Activated CD8-positive, alpha-beta memory T cell treated with anti-CD3 and anti-CD28 coated beads, Interleukin-2, amount 50 U/mL, for 1 hour (primary cell): Measurements from ENCODE around the gene HLCS.

Source experiments
- DNase-seq: peaks from one replicate; pipeline ENCODE4 v3.0.0-alpha.2; 2020; ENCODE audit errors: extremely low read depth

The HLCS gene

DNA sequence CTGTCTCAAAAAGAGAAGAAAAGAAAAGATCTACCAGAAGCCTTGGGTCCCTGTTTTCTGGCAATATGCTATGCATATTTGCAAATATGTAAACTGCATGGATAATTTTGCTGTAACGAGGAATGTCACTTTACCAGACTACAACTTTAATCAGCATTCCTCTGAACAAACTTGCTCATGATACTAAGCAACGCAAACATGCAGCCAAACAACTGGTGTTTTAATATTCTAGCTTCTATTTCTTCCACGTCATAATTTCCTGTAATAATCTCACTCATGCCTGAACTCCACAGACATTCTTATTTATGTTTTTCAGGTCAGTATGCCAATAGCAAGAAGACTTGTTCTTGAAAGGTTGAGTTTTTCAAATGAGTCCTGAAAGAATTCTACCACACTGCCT is 153.4 kb downstream of the HLCS start:
- no peak for DNase-seq

DNA sequence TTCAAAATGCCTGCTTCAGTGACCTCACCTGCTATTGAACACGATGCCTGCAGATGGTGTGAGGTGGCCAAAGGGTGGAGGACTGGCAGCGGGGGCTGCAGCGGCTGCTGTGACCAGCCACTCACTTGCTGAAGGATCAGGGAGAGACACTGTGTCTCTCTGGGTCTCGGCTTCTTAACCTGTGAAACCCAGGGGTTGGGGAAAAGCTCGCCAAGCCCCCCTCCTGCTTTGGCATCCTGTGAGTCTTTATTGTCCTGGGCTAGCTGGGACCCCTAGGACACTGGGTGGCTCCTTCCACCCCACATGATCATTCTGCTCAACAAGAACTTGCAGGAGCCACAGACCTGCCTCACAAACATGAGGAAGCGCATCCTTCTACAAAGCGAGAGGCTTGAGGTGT is 154.7 kb downstream of the HLCS start:
- DNase-seq, result no peak

DNA sequence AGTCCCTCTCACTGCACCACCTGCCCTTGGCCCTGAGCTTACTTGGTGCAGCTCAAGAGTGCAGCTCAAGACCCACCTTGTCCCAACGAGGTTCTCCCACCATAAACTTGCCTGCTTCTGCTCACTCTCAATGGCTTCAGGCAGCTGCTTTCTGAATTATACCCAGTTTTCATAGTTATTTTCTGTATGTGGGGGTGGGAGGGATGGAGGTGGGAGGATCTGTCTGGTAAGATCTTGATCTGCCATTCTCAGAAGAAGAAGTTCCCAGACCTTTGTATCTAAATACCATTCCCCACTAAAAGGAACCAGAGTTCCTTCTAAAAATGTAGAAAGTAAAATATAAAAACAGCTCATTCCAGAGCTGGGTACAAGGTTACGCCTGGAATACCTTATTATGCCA is 156.0 kb downstream of the HLCS start:
- no peak for DNase-seq

DNA sequence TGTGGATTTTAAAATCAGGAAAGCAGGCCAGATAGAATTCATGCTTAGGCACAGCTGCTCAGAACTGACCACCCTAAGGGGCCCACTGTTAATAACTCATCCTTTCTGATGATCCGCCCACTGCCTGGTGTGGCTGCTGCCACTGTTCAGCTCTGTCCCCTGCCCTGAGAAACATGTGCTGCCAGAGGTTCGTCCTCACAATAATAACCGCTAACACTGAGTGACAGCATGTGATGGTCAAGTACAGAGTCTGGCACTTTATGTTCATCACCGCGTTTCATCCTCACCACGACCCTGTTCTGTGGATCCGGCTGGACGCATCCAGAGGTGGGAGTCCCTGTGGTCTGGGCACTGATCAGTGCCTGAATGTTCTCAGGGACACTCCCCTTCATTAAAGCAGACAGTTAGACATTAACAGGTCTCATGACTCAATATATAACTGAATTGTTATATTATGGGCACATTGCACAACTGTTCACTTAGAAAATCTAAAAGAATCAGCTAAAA is 159.0 kb downstream of the HLCS start:
- no peak for DNase-seq

DNA sequence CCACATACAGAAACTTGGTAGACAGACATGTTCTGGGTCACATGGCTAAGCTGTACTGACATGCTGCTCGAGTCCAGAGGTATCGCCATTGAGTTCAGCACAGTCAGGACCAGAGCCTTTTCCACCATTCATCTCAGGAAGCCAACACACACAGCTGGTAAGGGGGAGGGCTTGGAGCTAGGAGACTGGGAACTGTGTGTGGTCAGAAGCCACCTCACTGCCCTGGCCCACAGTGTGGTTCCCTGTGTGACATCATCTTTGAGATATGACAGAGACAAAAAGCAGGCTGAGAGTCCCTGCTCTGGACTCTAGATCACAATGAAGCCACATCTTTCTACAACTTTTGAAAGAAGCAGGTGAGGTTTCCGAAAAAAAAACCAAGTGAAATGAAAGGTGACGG is 160.4 kb downstream of the HLCS start:
- DNase-seq, result no peak

DNA sequence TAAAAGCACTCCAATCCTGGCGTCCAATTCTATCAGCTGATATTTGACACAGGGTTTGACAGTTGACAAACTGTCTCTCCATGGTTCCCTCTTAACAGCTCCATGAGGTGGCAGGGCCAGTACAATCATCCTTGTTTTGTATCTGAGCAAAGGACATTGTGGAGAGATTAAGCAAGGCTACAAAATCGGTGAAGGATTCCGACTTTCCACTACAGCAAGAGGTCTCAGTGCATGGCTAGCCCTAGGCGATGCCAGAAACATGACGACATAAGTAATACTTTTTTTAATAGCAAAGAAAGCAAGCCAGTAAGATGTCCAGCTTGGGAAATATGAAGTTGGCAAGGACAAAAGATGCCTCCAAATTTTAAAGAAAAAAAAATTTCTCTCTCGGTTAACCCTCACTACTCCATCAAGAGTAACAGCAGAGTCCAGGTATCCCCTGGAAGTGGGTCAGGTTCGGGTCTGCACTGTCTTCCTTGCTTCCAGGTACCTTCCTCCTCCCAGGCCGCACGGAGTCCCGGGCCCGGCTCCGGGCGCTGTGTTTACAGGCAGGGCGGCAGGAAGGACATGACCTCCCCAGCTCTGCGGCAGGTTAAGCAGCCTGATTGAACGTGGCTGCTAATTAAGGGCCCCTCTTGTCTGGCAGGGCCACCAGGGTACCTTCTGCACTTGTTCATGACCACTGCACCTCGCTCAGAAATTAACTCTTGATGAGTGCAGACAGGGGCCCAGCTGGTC is 161.4 kb downstream of the HLCS start:
- DNase-seq, result no peak

DNA sequence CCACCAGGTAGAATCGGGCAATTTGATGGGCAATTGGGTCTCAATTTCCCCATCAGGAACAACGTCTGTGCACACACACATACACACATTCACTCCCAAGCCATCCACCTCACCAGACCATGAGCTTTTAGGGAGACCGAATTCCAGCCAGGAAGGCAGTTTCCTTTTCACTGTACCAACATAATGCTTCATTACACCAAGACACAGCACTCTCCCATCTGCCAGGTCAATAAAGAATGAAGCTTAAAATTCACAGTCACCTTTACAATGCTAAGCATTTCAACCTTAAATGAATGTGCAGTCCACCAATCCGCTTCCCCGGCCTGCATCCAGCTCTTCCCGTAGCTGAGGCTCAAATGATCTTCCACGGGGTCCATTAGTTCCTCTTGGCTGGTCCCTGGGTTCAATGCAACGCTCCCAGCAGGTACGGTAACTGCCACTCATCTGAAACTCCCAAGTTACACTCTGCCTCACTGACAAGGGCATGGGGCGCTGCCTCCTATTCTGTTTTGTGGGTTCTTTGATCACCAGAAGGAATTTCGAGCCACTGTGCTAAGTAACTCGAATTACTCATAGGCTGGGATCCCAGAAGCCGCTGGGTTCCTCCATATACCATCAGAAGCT is 162.5 kb downstream of the HLCS start:
- DNase-seq, result no peak

DNA sequence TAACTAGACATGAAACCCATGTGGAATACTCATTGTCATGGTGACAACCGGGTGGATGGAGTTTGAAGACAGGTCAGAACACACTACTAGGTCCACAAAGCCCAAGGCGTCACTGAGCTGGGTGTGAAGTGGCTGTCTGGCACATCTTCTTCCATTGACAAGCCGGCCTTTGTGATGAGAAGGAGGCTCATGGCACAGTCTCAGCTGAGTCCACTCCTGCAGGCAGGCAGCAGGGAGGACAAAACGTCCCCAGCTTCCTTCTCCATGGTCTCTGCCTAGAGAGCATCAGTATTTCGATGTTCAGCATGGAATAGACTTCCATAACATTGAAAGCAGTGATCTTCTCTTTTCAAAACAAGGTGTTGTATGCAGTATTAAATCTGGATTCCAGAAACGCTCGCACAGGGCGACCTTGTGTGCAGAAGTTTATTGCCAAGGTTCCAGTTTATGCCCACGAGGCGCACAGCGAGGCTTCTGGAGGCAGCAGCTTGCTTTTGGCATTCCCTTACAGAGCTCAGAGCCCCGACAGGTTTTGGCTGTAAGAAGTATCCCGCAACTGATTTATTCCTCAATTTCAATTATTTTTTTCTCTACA is 163.3 kb downstream of the HLCS start:
- DNase-seq, result no peak

DNA sequence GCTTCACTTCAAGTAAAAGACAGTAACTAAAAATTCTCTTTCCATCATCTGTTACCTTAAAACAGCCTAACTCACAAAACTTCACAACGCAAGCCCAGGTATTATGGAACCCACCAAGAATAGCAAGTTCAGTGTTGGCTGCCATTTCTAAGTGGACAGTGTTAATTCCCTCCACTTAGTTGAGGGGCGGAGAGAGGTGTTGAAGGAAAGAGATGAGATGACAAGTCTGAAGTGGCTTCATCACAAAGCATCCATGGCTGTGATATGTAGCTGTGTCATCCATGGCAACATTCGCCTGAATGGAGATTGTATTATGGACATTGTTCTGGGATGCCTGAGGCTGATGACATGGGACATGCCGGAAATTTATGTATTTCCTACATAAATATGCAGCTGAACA is 165.7 kb downstream of the HLCS start:
- DNase-seq, result no peak

DNA sequence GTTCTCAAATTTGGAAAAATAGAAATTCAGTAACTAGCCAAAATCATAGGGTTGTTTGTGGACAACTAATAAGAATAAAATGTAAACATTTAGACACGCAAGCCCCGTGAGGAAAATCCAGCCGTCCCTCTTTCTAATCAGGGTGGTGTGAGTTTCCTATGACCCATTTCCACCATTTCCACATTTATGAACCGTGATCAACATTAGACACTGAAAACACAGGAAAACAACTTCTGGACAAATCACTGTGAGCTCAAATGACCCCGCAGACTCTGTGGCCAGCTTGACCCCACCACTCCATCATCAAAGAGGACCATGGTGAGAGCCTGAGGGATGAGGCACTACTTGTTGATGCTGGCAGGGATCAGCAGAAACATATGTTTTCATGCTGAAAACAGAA is 166.6 kb downstream of the HLCS start:
- no peak for DNase-seq

DNA sequence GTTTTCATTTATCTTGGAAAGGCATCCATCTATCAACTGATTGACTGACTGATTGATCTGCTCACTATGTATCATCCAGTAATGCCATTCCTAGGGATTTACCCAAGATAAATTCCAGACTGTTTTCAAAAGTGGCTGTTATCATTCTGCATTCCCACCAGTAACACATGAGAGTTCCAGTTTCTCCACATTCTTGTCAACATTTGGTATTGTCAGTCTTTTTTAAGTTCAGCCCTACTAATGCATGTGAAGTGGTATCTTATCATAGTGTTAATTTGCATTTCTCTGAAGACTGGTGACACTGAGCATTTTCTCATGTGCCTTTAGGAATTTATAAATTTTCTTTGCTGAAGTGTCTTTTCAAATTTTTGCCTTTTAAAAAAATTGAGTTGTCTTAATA is 168.0 kb downstream of the HLCS start:
- no peak for DNase-seq

DNA sequence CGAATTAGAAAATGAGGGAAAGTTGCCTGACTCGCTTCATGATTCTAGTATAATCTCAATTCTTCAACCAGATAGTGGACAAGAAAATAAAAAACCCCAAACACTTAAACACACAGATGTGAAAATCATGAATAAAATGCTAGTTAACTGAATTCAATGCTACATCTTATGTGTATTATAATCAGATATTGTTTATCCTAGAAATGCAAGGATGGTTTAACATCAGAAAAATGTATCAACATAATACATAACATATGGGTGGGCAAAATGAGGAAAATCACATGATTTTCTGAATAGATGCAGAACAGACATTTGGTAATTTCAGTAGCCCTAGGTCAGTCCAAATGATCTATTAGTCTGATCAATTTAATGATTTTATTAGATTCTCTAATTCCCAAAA is 170.4 kb downstream of the HLCS start:
- no peak for DNase-seq

DNA sequence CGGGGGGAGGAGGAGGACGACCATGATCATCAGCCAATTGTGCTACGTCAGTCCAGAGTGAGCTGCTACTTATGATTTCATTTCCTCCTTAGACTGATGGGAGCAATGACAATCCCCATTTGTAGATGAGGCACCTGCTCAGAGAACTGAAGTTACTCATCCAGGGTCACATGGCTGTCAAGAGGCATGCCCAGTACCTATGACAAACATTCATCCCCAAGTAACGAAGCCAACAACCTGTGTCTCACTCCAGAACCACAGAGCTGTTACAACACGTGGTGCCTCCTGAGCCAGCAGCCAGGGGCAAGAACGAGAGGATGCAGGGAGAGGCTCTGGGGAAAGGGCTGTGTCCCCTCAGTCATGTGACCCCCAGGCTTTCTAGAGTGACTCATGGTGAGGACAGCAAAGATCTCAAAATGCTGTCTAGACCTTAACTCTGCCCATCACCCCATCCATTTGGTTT is 173.9 kb downstream of the HLCS start:
- no peak for DNase-seq

DNA sequence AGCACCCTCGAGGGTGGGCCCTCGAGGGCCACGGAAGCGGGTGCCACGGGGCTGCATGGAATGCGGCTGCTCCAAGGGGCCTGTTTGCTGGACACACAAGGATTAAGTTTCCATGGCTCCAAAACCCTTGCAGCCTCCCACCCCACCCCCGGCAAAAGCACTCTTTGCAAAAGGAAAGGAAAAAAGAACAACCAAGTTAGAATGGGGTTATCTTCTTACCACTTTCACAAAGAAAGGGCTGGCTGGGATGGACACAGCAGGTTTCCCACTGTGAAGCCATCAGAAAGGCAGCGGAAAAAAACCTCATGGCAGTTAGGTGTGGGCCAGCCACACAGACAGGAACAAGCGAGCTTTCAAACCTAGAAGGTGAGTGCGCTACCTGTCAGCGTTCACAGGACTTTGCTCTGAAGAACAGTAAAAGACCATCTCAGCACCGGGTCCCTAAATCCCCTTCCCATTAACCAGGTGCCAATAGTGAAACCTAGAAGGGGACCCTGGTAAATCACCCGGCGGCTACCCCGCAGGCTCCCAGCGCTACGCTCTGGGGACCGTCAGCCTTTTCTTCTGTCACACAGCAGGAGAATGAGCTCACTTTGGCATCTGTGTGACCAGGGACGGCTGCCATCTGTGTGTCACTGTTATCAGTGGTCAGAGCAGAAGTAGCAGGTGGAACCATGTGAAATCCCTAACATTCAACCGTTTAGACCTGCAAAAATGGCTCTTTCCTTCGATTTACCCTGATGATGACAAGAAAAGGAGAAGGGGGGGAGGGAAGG is 174.6 kb downstream of the HLCS start:
- no peak for DNase-seq

DNA sequence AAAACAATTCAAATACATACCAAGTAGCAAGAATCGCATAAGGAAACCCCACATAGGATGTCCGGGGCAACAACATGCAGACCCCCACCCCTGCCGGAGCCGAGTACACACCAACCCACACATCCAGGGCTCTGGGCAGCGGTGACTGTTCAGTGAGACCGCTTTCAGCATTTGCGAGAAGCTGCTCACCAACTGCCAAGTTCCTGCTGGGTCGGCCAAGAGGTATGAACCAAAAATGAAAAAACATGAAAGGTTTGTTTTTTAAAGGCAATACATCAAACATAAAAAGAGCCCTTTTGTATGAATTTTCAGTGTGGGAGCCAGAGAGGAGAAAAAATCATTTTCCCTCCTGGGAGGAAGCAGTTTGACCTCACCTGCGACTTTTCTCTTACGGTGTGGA is 175.3 kb downstream of the HLCS start:
- DNase-seq, result no peak

DNA sequence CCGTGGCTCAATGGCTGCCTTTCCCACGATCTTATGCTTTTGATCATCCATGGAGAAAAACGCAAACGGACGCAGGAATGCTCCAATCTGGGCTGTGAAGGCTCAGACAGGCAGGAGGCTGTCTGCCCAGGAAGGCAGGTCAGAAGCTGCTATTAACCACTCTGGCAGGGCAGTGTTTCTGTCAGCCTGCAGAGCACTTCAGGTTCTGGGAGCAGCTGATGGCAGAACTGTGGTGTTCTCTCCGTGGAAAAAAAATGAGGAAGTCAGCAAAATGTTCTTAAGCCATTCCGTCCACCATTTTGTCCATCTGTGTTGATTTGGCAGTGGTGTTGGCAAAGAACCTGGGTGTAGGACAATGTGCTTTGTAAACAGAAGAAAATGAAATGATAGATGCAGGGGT is 175.9 kb downstream of the HLCS start:
- no peak for DNase-seq

DNA sequence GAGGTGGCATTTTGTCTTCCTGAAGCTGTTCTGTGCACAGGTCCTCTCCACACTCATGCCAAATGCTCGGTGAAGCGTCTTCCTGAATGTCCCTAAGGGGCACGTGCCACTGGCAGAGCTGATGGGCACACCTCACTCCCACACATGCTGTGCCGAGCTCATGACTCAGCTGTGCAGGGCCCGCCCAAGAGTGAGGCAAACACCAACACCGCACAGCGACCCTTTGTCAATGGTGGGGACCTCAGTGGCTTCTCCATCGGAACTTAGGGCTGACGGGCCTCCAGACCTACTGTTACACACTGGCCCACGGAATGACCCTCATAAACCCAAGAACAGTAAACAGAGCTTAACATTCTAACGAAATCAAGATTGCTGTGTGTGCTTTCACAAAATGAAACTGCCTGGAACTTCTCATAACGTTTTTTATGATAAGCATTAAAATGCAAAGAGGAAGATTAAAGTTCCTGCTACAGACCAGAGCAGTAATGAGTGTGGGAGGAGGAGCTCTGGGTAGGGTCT is 178.3 kb downstream of the HLCS start:
- no peak for DNase-seq

DNA sequence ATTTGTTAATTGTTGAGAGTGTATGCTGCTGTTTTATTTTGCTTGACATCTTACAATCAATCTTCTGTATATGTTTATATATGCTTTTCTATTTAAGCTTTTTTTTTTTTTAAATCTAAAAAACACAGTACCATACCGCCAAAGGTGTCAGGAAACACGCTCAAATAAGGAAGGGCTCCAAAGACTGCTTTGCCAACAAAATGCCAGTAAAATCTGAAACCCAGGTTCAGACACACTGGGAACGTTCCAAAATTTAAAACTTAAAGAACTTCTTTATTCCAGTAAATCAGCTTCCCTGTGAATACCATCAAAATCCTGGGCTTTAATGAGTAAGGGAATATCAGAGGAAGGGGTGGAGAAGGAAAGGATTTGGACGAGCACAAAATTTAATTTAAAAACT is 180.3 kb downstream of the HLCS start:
- no peak for DNase-seq

DNA sequence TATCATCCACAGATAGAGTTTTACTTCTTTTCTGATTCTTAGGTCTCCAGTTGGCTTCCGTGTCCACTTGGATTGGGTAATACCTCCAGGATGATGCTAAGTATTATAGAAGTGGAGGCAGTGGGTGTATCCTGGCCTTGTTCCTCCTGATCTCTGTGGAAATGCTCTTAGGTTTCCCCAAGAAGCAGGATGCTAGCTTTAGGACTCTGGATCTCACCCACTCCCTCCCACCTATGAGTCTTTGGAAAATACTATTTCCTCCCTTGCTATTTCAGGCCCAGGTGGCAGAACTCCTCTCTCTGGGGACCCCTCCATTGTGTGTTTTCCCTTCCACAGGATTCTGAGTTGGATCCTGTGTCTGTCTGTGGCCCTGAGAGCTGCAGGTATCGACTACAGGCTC is 180.9 kb downstream of the HLCS start:
- DNase-seq, result no peak

DNA sequence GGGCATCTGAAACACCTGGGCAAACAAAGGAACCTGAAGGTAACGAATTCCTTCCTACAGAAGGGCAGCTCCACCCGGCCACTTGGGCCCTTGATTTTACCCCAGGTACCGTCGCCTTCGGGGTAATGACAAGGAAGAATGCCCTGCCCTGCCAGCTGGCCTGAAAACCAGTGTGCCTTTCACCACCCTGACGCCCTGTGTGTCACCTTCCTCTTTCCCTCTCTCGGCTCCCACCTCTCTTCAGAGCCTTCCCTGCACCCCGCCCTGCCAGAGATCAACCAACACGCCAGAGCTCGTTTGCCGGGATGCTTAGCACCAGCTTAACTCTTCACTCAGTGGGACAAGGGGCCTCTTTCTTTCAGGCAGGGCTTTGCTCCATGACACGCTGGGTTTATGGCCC is 181.5 kb downstream of the HLCS start:
- DNase-seq, result no peak

DNA sequence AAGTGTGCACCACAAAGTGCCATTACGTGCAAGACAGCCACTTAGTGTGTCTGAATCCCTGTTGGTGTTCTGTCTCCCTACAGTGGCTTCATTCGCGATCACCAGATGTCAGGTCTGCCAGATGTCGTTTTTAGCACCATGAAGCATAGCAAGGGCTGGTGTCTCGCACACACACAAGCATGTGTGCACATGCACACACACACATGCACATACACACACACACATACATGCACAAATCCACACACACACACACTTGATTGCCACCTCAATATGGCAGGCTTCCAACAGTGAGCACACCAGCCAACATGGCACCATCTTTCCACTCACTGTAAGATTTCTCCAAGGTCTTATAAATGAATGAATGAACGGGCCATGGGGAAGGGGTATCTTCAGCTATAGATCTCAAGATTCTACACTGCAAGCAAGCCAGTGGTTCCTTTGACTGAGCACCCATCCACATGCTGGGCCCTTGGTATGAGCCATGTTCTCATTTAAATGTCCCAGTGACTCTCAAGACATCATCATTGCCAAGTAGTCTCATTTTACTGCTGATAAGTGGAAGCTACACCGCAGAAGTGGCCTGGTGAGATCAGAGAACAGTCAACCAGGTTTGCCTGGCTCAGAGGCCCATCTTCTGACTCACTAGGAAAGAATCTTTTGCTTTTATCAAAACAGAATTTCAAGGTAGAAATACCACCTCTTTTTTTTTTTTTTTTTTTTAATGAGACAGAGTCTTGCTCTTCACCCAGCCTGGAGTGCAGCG is 182.7 kb downstream of the HLCS start:
- DNase-seq, result no peak
